Umbilical cord (tissue), 2 donors: Measurements from ENCODE around the gene KLHDC1. TPM values are rescaled to one million over a fixed set of nuclear protein-coding genes. Genes with fewer than 3 reads are reported as not detected.
"Not testable (repeated sequence)": the region's sequence is repeated elsewhere in the genome, so short reads cannot be mapped to it uniquely, and the experiment has no call there.

Experiments
- DNase-seq: peaks from one replicate; pipeline ENCODE4 v3.0.0-alpha.2; 2015; ENCODE audit warnings: low spot score
- total RNA-seq: library from RNA; depleted of rRNA; stranded (reverse); fragments of >200 nt; gene quantifications from one replicate; pipeline ENCODE4 v1.2.3, GENCODE V29; 2014; ENCODE audit warnings: low replicate concordance; ENCODE audit not compliant: insufficient read depth

KLHDC1 gene
- total RNA-seq, 1 donor from 2014 or later = 36.8 TPM

DNA sequence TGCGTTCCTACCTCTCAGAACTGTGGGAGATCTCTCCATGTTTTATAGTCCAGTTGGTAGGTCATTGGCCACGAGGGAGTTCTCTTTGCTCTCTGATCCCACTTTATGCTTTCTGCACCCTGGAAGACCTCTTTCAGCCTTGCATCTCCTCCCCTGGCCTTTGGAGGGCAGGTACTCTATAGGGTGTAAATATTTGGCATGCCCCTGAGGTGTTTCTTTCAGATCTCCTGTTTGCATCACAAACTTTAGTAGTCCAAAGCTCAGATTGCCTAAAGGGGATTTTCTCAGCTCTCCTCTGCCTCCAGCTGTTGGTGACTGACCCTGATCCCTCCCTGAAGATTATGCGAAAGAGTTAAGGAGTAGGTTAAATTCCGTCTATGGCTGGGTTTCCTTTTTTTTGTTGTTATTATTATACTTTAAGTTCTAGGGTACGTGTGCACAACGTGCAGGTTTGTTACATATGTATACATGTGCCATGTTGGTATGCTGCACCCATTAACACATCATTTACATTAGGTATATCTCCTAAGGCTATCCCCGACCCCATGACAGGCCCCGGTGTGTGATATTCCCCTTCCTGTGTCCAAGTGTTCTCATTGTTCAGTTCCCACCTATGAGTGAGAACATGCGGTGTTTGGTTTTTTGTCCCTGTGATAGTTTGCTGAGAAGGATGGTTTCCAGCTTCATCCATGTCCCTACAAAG is 29.0 kb downstream of the KLHDC1 start:
- DNase-seq = not testable (repeated sequence)

DNA sequence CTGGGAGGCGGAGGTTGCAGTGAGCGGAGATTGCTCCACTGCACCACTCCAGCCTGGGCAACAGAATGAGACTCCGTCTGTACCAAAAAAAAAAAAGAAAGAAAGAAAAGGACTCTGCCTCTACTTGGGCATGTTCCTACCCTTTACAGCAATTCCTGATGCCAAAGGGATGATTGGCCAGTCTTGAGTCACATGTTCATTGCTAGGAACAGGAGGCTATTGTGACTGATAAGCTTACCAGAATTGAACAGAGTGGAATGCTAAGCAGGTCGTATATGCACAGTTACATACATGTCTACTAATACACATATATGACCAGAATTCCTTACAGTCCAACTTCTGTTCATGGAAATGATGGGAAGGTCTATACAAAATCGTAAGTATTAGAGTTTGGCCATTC is 34.3 kb downstream of the KLHDC1 start:
- DNase-seq = no peak

DNA sequence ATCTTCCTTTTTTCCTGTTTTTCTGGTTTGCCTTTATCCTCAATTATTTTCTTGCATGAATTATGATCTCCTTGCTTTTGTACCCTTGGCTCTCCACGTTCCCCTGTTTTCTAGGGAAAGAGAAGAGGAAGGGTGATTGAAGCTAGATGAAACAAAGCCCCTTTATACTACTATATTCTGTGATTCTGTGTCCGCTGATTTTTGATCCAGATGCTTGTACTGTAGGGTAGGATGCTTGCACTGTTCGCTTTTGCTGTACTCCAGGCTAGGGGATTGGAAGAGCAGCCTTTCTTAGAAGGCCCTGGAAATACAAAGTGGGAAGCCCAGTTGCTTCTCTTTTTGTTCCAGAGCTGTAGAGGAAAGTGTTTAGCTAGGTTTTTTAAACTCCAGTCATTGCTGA is 40.0 kb downstream of the KLHDC1 start:
- DNase-seq = no peak

DNA sequence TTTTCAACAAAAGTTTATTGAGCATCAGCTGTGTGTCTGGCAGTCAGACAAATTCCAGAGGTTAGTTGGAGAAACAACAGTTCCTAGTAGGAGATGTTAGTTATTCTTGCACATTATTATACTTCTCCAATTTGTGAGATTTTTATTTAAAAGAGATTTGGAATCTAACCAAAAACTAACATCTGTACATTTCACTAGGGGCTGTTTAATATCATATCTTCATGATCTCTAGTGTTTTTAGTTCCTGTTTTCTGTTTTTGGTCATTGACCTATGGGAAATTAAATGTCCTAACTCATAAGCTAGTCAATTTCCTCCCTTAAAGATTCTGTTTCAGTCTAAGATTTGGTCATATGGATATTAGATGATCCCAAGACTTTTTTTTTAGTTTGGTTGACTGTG is 40.9 kb downstream of the KLHDC1 start:
- DNase-seq = no peak

DNA sequence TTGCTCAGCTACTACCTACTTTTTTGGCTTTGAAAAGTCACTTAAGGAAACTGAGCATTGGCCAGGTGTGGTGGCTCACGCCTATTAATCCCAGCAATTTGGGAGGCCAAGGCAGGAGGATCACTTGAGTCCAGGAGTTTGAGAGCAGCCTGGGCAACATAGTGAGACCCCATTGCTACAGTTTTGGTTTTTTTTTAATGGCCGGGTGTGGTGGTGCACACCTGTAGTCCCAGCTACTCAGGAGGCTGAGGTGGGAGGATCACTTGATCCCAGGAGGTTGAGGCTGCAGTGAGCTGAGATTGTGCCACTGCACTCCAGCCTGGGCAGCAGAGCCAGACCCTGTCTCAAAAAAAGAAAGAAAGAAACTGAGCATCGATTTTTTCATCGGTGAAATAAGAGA is 42.7 kb downstream of the KLHDC1 start:
- DNase-seq = not testable (repeated sequence)

DNA sequence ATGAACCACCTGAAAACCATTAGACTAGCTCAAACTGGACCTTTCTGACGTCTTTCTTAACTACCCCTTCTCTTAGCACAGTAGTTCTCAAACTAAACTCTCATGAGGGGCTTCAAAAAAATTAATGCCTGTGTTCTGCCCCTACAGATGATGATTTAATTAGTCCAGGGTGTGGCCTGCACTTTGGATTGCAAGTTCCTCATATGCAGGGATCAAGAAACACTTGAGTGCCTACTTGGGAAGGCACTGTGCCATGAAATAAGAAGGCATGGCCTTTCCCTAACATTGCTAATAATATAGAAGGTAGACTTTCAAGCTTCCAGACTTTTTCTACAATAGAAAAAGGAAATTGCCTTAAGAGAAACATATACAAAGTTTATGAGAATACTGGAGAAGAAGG is 52.3 kb downstream of the KLHDC1 start:
- no peak for DNase-seq

DNA sequence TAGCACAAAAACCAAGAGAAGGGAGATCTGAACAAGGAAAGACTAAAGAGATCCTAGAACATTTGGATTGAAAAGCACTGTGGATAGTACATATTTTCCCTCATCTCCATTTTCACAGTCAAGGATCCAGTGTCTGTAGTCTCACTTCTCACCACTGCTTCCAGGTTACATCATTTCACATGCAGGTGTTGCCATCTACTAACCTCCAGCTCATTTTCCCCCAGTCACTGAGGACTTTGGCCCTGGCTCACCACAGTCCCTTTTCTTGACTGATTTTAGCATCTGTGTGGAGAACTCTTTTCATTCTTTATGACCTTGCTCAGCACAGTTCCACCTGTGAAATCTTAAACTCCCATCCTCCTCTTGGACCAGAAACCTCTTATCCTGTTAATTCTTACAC is 53.6 kb downstream of the KLHDC1 start:
- DNase-seq = not testable (repeated sequence)

DNA sequence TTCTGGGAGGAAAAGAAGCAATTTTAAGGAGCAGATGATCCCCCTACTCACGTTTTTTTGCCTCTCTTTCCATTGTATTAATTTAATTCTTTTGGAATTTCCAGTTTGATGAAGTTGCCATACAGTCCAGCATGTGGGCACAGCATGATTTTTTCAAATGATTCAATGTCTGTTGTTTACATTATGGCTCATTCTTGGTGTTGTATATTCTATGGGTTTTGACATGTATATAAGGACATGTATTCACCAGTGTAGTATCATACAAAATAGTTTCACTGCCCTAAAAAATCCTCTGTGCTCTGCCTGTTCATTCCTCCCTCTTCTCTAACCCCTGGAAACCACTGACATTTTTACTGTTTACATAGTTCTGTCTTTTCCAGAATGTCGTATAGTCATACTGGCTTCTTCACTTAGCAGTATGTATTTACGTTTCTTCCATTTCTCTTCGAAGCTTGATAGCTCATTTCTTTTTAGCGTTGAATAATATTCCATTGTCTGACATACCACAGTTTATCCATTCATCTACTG is 61.7 kb downstream of the KLHDC1 start:
- DNase-seq = no peak

DNA sequence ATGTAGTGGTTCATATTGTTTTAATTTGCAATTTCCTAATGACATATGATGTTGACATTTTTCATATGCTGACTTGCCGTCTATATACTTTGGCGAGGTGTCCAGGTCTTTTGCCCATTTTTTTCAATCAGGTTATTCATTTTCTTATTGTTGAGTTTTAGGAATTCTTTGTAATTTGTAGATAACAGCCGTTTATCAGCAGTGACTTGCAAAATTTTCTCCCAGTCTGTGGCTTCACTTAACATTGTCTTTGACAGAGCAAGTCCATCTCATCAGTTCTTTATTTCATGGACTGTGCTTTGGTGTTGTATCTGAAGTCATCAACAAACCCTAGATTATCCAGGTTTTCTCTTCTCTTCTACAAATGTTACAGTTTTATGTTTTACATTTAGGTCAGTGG is 62.5 kb downstream of the KLHDC1 start:
- DNase-seq = no peak

DNA sequence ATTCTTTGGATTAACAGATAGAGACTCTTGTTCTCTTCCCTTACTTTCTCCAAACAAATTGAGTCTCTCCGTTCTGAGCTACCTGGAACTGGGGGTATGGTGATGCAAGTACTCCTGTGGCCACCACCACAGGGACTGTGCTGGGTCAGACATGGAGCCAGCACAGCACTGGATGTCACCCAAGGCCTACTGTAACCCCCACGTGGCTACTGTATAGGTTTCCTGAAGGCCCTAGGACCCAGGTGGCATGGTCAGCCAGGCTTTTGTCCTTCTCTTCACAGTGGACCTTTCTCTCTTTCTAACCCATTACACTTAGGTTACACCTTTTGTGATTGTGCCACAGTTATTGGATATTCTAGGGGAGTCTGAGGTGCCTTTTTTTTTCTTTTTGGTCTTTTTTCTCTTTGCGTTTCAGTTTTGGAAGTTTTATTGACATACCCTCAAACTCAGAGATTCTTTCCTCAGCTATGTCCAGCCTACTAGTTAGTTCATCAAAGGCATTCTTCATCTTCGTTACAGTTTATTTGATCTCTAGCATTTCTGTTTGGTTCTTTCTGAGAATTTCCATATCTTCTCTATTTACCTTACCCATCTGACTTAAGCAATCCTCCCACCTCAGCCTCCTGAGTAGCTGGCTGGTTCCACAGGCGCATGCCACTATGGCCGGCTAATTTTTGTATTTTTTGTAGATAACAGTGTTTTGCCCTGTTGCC is 69.1 kb downstream of the KLHDC1 start:
- no peak for DNase-seq

DNA sequence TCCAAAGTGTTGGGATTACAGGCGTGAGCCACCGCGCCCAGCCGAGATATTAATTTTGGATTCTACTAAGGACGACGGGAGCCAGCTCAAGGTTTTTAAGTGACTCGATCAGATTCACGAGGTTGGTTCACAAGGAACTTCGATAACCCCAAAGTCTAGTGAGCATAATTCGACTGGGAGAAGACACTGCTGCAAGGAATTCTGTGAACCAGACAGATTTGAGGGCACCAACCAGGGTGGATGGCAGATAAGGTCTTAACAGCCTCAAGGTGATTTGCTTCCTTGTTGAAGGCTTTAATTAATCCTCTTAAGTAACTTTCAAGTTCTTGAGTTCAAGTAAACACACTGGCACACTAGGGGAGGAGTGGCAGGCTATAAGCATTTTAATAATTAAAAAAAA is 73.9 kb downstream of the KLHDC1 start:
- peak; percentile 32 for DNase-seq

DNA sequence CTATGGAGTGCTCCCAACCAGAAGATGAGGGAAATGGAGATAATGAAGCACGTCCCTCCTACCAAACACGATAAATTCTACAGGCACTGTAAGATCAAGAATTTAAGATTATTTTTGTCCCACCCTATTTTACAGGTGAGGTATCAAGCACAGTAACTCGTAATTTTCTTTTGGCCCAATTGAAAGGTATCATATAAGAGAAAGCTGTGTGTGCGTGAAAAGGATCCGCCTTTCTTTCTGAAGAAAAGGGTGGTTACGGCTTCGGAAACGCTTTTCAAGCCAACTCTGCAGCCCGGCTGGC is 74.3 kb downstream of the KLHDC1 start:
- DNase-seq = no peak

DNA sequence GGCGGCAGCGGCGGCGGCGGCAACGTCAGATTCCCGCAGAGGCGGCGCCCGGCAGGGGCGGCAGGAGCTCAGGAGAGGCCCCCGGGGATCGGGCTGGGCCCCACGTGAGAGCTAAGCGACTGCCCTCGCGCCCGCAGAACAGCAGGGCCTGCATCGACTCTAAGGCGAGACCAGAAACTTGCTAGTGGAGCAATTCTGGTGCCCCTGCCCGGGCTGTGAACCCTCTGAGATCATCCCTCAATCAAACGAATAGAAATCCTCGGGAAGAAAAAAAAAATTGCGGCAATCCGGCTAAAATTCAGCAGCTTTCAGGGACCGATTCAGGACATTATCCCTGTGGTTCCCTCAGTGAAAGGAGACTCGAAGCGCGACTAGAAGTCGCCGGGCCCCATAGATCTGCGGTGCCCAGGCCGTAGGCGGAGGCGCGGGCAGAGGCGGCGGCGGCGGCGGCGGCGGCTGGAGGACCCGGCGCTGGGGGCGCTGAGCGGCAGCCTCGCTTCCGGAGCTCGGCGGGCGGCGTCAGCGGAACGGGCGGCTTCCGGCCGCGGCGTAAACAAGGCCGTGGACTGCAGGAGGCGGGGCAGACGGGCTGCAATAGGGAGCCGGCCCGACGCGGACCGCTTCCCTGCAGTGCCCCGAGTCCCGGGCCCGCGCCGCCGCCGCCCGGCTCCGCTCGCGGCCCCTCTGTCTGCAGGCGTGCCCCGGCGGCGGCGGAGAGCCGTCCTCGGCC is 74.8 kb downstream of the KLHDC1 start, which contains the start of gene KLHDC2:
TSS of gene KLHDC2 (plus strand) at position 583 of the 730 bp plus-strand sequence. CDS start 316 bp downstream, outside the sequence.
- peak; percentile 94 for DNase-seq

DNA sequence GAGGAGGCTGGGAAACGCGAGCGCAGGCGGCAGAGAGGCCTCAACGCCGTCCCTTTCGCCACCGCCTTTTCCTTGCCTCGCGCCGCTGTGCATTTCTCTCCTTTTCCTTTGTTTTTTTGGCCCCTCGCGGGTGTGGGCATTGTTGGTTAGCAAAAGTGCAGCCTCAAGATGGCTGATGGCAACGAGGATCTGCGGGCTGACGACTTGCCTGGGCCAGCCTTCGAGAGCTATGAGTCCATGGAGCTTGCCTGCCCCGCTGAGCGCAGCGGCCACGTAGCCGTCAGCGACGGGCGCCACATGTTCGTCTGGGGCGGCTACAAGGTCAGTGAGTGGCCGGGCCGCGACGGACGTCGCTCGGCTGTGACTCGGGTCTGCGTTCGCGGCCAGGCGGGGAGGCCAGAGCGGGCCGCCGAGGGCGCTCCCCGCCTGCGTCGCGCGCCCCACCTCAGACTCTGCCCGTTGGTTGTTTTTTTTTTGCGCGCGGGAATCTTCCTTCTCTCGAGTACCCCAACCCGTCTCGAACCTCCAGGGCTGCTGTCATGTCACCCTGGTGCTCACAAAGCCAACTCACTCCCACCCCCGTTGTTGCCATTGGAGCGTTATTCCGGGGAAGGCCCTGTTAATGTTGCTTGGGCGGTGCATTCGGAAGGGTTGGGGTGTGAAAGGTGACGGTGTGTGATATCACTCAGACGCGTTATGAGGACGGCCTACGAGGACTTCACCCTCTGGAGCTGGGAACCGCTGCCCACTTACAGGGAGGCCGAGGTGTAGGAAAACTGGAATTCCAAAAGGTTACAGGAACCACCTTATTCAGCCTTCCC is 75.6 kb downstream of the KLHDC1 start:
- peak; percentile 61 for DNase-seq

DNA sequence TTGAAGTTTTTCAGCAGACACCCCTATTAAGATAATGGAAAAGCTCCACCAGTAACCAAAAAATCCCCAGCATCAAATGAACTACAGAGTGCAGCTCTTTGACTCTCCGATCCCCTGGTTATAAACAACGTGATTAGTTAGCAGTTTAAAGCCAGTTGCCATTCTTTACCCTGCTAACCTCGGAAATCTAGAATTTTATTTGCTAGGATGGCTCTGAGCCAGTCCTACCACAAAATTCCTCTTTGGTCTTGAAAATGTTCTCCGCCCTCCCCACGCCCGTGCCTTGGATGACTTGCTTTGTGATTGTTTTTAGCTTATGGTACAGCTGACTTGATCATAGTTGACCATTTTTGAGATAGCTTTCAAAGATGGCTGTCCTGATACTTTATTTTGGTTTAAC is 76.3 kb downstream of the KLHDC1 start:
- peak; percentile 10 for DNase-seq

DNA sequence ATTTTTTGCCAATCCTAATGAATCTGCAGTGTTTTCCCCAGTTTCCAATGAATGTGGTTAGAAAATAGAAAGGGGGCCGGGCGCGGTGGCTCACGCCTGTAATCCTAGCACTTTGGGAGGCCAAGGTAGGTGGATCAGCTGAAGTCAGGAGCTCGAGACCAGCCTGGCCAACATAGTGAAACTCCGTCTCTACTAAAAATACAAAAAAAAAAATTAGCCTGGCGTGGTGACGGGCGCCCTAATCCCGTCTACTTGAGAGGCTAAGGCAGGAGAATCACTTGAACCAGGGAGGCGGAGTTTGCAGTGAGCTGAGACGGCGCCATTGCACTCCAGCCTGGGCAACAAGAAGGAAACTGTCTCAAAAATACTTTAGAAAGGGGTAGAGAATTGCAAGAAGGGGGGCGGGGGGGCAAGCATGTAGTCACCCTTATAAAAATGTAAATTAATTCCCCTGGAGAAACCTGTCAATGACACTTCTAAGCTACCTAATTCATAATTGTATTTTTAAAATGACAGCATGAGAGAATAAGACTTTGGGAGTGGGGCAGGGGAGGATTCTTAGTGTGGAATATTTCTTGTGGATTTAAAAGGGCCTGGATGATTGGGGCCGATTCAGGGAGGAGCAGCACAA is 76.8 kb downstream of the KLHDC1 start:
- DNase-seq = no peak

DNA sequence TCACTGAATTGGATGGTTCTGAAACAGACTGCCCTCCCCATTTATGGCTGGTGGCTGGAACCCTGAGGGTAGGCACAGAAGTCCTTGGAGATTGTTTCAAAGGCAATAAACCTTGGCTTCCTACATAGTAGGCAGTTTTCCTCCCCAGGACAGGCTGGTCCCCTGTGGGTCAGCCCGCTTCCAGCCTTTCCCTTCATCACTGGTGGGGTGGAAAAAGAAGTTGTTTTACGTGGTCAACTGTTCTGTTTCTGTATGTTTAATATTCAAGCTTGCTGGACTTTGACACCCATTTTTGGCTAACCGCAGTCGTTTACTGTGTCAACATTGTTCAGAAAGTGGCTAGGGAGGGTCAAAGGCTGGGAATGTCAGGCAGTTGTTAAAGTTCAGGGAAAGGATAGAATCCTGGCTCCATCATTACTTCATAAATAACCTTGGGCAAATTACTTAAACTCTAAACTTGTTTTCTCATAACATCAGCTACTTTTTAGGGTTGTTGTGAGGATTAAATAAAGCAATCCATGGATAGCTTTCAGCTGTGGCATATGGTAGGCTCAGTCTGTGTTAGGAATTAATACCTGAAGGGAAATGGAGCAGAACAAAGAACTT is 77.4 kb downstream of the KLHDC1 start:
- DNase-seq = no peak

DNA sequence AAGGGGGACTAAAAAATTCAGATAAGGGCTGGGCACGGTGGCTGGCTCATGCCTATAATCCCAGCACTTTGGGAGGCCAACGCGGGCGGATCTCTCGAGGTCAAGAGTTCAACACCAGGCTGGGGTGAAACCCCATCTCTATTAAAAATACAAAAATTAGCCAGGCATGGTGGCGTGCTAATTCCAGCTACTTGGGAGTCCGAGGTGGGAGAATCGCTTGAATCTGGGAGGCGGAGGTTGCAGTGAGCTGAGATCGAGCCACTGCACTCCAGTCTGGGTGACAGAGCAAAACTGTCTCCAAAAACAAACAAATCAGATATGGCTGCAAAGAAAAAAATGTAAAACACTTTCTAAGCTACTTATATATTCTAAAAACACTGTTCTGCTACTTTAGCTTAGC is 78.8 kb downstream of the KLHDC1 start:
- not testable (repeated sequence) for DNase-seq

DNA sequence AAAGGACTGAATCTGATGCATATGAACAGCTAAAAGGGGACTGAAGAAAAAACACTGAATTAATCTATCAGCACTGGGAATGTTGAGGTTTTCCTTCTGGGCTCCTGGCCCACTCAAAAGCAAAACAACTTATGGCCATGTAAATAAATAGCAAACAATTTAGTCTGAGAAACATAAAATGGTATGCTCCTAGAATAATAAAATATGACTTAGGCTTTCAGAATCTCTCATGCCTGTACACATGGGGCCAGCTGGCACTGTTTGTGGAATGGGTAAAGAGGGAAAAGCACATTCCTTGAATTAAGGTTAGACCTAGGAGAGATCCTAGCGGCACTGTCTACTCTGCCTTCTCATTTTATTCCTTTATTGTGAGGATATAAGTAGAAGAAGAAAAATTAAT is 81.2 kb downstream of the KLHDC1 start:
- DNase-seq = no peak

DNA sequence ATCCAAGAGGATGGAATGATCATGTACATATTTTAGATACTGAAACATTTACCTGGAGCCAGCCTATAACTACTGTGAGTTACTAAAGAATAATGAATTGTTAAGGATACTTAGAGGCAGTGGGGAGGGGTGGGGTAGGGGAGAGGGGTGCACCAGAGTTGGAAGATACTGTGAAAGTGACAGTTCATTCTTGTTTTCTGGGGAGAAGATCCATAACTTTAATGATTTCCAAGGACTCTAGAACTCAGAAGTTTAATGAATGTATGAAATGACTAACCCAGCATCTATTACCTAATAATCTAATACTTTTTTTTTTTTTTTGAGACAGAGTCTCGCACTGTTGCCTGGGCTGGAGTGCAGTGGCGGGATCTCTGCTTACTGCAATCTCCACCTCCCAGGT is 85.5 kb downstream of the KLHDC1 start:
- no peak for DNase-seq

DNA sequence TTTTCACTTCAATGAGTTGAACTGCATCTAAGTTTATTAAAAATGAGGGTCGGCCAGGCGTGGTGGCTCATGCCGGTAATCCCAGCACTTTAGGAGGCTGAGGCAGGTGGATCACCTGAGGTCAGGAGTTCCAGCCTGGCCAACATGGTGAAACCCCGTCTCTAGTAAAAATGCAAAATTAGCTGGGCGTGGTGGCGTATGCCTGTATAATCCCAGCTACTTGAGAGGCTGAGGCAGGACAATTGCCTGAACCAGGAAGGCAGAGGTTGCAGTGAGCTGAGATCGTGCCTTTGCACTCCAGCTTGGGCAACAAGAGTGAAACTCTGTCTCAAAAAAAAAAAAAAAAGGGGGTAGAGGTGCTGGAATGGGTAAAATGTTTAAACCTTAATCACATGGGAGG is 88.1 kb downstream of the KLHDC1 start:
- not testable (repeated sequence) for DNase-seq
